HEK293 (cell line): ENCODE measurements around the gene RNF4.

Source experiments
- SCRT1 ChIP-seq: fragments of 450-650 bp; formaldehyde crosslinking; IDR thresholded peaks from 2 replicates; pipeline ENCODE4 v1.5.1; 2016; ENCODE audit warnings: missing biosample characterization, missing genetic modification characterization, borderline replicate concordance
- ZNF292 ChIP-seq: fragments of 450-650 bp; formaldehyde crosslinking; IDR thresholded peaks from 2 replicates; pipeline ENCODE4 v1.5.1; 2016; ENCODE audit warnings: low read depth, missing biosample characterization, missing genetic modification characterization, borderline replicate concordance
- ZNF549 ChIP-seq: fragments of 450-650 bp; IDR thresholded peaks from 2 replicates; pipeline ENCODE4 v1.5.1; 2018; ENCODE audit warnings: missing biosample characterization, missing genetic modification characterization, mild to moderate bottlenecking, inconsistent platforms, moderate library complexity
- ZNF785 ChIP-seq: fragments of 450-650 bp; formaldehyde crosslinking; IDR thresholded peaks from 2 replicates; pipeline ENCODE4 v1.5.1; 2016; ENCODE audit warnings: missing biosample characterization, missing genetic modification characterization
- TF ChIP-seq, protein P1 (sequence below): fragments of 450-650 bp; formaldehyde crosslinking; IDR thresholded peaks from 2 replicates; pipeline ENCODE4 v1.5.1; 2016; ENCODE audit warnings: missing biosample characterization, missing genetic modification characterization
- TF ChIP-seq, protein P2 (sequence below): fragments of 450-650 bp; formaldehyde crosslinking; IDR thresholded peaks from 2 replicates; pipeline ENCODE4 v1.5.1; 2016; ENCODE audit warnings: missing biosample characterization, missing genetic modification characterization
- TF ChIP-seq, protein P3 (sequence below): fragments of 450-650 bp; formaldehyde crosslinking; optimal IDR thresholded peaks from 2 replicates; pipeline ENCODE3; 2016; ENCODE audit warnings: missing biosample characterization, mild to moderate bottlenecking, missing genetic modification characterization
- TF ChIP-seq, protein P4 (sequence below): fragments of 450-650 bp; formaldehyde crosslinking; IDR thresholded peaks from 2 replicates; pipeline ENCODE4 v1.5.1; 2016; ENCODE audit warnings: missing biosample characterization, missing genetic modification characterization, borderline replicate concordance
- TF ChIP-seq, protein P5 (sequence below): fragments of 450-650 bp; formaldehyde crosslinking; IDR thresholded peaks from 2 replicates; pipeline ENCODE4 v1.5.1; 2016; ENCODE audit warnings: missing biosample characterization, missing genetic modification characterization

DNA sequence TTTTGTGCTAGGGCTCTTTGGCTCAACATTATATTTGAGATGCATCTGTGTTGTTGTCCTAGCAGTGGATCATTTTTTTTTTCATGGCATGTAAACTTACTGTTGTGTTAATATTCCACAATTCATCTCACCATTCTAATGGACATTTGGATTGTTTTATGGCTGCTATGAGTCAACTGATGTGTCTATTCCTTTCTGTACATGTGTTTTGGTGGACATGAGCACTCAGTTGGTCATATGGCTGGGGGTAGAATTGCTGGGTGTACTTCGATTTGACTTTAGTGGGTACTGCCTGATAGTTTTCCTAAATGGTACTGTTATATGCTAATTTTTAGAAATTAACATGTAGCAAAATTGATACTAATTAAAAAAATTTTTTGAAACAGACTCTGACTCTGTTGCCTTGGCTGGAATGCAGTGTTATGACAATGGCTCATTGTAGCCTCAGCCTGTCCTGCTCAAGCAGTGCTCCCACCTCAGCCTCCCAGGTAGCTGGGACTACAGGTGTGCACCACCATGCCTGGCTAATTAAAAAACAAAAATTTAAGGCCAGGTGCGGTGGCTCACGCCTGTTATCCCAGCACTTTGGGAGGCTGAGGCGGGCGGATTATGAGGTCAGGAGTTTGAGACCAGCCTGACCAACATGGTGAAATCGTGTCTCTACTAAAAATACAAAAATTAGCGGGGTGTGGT, 76.6 kb downstream of the RNF4 start:
- TF ChIP-seq, protein P1, sequence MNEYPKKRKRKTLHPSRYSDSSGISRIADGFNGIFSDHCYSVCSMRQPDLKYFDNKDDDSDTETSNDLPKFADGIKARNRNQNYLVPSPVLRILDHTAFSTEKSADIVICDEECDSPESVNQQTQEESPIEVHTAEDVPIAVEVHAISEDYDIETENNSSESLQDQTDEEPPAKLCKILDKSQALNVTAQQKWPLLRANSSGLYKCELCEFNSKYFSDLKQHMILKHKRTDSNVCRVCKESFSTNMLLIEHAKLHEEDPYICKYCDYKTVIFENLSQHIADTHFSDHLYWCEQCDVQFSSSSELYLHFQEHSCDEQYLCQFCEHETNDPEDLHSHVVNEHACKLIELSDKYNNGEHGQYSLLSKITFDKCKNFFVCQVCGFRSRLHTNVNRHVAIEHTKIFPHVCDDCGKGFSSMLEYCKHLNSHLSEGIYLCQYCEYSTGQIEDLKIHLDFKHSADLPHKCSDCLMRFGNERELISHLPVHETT: no peak
- TF ChIP-seq, protein P2, sequence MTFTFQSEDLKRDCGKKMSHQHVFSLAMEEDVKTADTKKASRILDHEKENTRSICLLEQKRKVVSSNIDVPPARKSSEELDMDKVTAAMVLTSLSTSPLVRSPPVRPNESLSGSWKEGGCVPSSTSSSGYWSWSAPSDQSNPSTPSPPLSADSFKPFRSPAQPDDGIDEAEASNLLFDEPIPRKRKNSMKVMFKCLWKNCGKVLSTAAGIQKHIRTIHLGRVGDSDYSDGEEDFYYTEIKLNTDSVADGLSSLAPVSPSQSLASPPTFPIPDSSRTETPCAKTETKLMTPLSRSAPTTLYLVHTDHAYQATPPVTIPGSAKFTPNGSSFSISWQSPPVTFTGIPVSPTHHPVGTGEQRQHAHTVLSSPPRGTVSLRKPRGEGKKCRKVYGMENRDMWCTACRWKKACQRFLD (tag by site-specific recombination): no peak
- TF ChIP-seq SCRT1 (no peak), ZNF292 (no peak), ZNF549 (tag by site-specific recombination) (no peak), ZNF785 (tag by site-specific recombination) (no peak)
- TF ChIP-seq, protein P3, sequence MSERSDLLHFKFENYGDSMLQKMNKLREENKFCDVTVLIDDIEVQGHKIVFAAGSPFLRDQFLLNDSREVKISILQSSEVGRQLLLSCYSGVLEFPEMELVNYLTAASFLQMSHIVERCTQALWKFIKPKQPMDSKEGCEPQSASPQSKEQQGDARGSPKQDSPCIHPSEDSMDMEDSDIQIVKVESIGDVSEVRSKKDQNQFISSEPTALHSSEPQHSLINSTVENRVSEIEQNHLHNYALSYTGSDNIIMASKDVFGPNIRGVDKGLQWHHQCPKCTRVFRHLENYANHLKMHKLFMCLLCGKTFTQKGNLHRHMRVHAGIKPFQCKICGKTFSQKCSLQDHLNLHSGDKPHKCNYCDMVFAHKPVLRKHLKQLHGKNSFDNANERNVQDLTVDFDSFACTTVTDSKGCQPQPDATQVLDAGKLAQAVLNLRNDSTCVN: no peak
- TF ChIP-seq, protein P4, sequence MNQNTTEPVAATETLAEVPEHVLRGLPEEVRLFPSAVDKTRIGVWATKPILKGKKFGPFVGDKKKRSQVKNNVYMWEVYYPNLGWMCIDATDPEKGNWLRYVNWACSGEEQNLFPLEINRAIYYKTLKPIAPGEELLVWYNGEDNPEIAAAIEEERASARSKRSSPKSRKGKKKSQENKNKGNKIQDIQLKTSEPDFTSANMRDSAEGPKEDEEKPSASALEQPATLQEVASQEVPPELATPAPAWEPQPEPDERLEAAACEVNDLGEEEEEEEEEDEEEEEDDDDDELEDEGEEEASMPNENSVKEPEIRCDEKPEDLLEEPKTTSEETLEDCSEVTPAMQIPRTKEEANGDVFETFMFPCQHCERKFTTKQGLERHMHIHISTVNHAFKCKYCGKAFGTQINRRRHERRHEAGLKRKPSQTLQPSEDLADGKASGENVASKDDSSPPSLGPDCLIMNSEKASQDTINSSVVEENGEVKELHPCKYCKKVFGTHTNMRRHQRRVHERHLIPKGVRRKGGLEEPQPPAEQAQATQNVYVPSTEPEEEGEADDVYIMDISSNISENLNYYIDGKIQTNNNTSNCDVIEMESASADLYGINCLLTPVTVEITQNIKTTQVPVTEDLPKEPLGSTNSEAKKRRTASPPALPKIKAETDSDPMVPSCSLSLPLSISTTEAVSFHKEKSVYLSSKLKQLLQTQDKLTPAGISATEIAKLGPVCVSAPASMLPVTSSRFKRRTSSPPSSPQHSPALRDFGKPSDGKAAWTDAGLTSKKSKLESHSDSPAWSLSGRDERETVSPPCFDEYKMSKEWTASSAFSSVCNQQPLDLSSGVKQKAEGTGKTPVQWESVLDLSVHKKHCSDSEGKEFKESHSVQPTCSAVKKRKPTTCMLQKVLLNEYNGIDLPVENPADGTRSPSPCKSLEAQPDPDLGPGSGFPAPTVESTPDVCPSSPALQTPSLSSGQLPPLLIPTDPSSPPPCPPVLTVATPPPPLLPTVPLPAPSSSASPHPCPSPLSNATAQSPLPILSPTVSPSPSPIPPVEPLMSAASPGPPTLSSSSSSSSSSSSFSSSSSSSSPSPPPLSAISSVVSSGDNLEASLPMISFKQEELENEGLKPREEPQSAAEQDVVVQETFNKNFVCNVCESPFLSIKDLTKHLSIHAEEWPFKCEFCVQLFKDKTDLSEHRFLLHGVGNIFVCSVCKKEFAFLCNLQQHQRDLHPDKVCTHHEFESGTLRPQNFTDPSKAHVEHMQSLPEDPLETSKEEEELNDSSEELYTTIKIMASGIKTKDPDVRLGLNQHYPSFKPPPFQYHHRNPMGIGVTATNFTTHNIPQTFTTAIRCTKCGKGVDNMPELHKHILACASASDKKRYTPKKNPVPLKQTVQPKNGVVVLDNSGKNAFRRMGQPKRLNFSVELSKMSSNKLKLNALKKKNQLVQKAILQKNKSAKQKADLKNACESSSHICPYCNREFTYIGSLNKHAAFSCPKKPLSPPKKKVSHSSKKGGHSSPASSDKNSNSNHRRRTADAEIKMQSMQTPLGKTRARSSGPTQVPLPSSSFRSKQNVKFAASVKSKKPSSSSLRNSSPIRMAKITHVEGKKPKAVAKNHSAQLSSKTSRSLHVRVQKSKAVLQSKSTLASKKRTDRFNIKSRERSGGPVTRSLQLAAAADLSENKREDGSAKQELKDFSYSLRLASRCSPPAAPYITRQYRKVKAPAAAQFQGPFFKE: no peak
- TF ChIP-seq, protein P5, sequence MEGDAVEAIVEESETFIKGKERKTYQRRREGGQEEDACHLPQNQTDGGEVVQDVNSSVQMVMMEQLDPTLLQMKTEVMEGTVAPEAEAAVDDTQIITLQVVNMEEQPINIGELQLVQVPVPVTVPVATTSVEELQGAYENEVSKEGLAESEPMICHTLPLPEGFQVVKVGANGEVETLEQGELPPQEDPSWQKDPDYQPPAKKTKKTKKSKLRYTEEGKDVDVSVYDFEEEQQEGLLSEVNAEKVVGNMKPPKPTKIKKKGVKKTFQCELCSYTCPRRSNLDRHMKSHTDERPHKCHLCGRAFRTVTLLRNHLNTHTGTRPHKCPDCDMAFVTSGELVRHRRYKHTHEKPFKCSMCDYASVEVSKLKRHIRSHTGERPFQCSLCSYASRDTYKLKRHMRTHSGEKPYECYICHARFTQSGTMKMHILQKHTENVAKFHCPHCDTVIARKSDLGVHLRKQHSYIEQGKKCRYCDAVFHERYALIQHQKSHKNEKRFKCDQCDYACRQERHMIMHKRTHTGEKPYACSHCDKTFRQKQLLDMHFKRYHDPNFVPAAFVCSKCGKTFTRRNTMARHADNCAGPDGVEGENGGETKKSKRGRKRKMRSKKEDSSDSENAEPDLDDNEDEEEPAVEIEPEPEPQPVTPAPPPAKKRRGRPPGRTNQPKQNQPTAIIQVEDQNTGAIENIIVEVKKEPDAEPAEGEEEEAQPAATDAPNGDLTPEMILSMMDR (tag by site-specific recombination): no peak
